Measurements from ENCODE around the gene HDDC2. TPM values are rescaled to one million over a fixed set of nuclear protein-coding genes. Genes with fewer than 3 reads are reported as not detected.

The HDDC2 gene
- total and polyA plus RNA-seq, 11 donors, result 70.2 to 170 (median 92.6) TPM

DNA sequence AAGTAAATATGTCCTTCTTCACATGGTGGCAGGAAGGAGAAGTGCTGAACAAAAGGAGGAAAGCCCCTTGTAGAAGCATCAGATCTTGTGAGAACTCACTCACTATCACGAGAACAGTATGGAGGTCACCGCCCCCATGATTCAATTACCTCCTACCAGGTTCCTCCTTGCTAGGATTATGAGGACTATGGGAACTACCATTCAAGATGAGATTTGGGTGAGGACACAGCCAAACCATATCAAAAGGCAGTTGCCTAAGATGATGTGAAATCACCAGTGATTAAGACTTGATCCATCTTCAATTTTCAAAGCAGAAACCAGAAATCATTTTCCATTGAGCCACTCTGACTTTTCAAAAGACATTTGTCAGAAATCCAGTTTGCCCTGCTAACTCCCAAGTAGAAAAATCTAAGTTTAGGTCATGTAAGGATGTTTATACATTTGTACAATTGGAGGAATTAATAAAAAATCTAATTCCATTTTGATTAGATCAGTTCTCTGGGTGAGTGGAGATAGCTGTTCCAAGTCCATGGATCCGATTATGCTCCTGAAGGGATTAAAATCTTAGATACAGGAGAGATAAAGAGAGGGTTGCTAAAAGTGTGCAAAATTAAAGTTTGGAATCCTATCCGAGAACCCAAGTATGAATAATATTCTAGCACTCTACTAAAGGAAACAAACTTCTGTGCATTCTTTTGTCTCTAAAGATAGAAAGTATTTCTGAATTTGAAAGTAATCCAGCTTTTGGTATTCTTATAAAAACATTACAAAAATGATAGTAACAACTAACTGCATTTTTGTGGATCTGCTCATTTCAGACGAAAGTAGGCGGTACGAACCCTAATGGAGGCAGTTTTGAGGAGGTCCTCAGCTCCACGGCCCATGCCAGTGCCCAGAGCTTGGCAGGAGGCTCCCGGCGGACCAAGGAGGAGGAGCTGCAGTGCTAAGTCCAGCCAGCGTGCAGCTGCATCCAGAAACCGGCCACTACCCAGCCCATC lies 39.5 kb downstream of the HDDC2 start:
- Histone ChIP-seq H3K4me3 (peak overlapping the region in 3 of 12 donors; percentile 1 to 32 (median 5)), H3K27me3 (no peaks in the 10 kb centered on the region), H3K4me1 (peaks cover 0 to 4% (median 0%) of the 10 kb centered on the region in 12 donors), H3K27ac (peak overlapping the region in 1 of 12 donors; percentile 16), H3K9me3 (no peaks in the 10 kb centered on the region), H3K36me3 (peaks cover 0 to 11% (median 0%) of the 10 kb centered on the region in 9 donors)
- TF ChIP-seq POLR2A (IDR thresholded peaks at IDR 0.05), result no peak
- TF ChIP-seq, protein P1, sequence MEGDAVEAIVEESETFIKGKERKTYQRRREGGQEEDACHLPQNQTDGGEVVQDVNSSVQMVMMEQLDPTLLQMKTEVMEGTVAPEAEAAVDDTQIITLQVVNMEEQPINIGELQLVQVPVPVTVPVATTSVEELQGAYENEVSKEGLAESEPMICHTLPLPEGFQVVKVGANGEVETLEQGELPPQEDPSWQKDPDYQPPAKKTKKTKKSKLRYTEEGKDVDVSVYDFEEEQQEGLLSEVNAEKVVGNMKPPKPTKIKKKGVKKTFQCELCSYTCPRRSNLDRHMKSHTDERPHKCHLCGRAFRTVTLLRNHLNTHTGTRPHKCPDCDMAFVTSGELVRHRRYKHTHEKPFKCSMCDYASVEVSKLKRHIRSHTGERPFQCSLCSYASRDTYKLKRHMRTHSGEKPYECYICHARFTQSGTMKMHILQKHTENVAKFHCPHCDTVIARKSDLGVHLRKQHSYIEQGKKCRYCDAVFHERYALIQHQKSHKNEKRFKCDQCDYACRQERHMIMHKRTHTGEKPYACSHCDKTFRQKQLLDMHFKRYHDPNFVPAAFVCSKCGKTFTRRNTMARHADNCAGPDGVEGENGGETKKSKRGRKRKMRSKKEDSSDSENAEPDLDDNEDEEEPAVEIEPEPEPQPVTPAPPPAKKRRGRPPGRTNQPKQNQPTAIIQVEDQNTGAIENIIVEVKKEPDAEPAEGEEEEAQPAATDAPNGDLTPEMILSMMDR (IDR thresholded peaks at IDR 0.05), result no peak
- 74 to 80% (median 75%) methylated on average over 12 of the region's 12 CpGs for WGBS, 4 donors
- intact Hi-C loops (cut with DNase I), result no loop called here
- DNase-seq (no peak), ATAC-seq (no peak)

DNA sequence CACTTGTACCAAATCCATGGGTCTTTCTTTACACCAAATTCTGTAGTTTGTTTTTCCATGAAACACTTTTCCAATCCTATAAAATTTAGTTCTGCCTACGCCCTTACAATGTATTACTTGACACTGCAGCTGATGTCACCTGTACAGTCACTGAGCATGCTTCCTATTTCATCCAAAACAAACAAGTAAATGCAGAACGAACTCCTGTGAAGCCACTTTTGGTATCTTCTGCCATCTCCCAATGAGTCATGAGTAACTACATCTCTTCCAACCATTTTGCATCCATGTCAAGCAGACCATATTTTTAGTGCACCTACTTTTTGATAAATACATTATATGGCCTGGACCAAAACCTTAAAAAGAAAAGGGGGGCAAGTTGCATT lies 42.4 kb downstream of the HDDC2 start:
- H3K27me3 ChIP-seq, result no peaks in the 10 kb centered on the region
- H3K4me1 ChIP-seq, result peaks cover 0 to 4% (median 0%) of the 10 kb centered on the region in 12 donors
- intact Hi-C loops (cut with DNase I), result no loop called here
- TF ChIP-seq POLR2A (IDR thresholded peaks at IDR 0.05), result no peak
- TF ChIP-seq, protein P1 (IDR thresholded peaks at IDR 0.05), result no peak
- no peaks in the 10 kb centered on the region for H3K9me3 ChIP-seq
- H3K27ac ChIP-seq, result no peak overlapping the region
- H3K4me3 ChIP-seq, result no peak overlapping the region
- ATAC-seq (no peak), DNase-seq (no peak)
- peaks cover 0 to 10% (median 0%) of the 10 kb centered on the region in 9 donors for H3K36me3 ChIP-seq
- 84 to 90% (median 86%) methylated on average over 2 of the region's 2 CpGs for whole genome bisulfite sequencing, 4 donors

DNA sequence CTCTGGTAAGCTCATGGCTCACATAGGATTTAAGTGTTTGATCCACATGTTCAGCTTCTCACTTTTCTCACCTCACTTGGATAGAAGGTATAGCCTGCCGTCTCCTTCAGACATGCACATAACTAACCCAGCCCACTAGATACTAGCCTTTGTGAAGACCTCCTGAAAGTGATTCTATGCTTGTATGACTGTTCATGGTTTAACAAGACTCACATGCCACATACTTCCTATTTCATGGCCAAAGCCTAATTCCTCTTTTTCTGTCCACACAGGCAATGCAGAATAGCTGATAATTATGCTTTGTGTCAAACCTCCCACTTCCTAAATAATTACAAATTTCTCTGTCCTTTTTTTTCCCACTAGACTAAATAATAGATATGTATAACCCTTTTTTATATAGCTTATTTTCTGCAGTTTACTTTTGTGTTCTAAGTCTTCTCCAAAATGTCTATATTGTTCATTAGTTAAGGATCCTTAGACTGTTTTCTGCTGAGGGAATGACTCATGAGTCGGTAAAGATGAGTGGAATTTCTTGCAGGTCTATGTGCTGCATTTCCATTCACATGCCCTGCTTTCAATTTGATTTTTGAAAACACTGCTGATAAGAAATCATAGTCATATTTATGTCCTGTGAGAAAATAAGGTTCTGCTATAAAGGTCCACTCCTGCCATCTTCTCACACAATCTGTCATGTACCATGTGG lies 43.0 kb downstream of the HDDC2 start:
- Histone ChIP-seq H3K4me1 (peaks cover 0 to 4% (median 0%) of the 10 kb centered on the region in 12 donors), H3K36me3 (peaks cover 0 to 10% (median 0%) of the 10 kb centered on the region in 9 donors), H3K27ac (no peak overlapping the region), H3K4me3 (no peak overlapping the region), H3K27me3 (no peaks in the 10 kb centered on the region), H3K9me3 (no peaks in the 10 kb centered on the region)
- WGBS, 4 donors, result 88 to 97% (median 94%) methylated on average over 2 of the region's 2 CpGs
- DNase-seq (no peak), ATAC-seq (no peak)
- intact Hi-C loops (cut with DNase I), result no loop called here
- TF ChIP-seq POLR2A (IDR thresholded peaks at IDR 0.05), result no peak
- TF ChIP-seq, protein P1 (IDR thresholded peaks at IDR 0.05), result no peak

DNA sequence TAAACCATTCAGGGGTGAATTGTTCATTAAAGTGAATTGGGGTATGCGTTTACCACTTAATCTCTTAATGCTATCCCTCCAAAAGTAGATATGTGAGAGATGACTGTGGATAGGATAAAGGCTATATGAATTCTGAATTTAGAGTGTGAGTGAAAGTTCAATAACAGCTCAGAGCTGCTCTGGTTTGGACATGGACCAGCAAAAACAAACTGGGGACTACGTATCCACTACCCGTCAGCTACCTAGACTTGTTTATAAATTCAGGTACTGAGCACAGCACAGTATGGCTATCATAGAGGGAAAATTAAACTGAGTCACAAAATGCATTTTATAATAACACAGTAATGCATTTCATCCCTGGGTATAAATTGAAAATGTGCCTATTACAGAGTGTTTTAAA lies 44.4 kb downstream of the HDDC2 start:
- H3K9me3 ChIP-seq, result no peaks in the 10 kb centered on the region
- intact Hi-C loops (cut with DNase I), result no loop called here
- no peak for ATAC-seq
- no peak overlapping the region for H3K4me3 ChIP-seq
- H3K27ac ChIP-seq, result no peak overlapping the region
- DNase-seq, result no peak
- H3K27me3 ChIP-seq, result no peaks in the 10 kb centered on the region
- peaks cover 0 to 4% (median 0%) of the 10 kb centered on the region in 12 donors for H3K4me1 ChIP-seq
- no peak for TF ChIP-seq POLR2A (IDR thresholded peaks at IDR 0.05)
- TF ChIP-seq, protein P1 (IDR thresholded peaks at IDR 0.05), result no peak
- peaks cover 0 to 5% (median 0%) of the 10 kb centered on the region in 9 donors for H3K36me3 ChIP-seq
- 92 to 97% (median 96%) methylated on average over 3 of the region's 3 CpGs for WGBS, 4 donors

Measured in heart left ventricle (tissue), 16 donors.